Hindlimb muscle (tissue), 1 donor: ENCODE measurements around the gene SYNPO. TPM values are rescaled to one million over a fixed set of nuclear protein-coding genes. Genes with fewer than 3 reads are reported as not detected.
A peak's percentile ranks its signal among the peaks of the same experiment; 100 is the strongest.

Experiments
- DNase-seq: peaks from one replicate; pipeline ENCODE4 v3.0.0-alpha.2; 2013
- polyA plus RNA-seq: library from polyadenylated mRNA; unstranded; fragments of 120-200 nt; gene quantifications from one replicate; pipeline ENCODE4 v1.2.1, GENCODE V29; 2013; ENCODE audit not compliant: insufficient read length

The SYNPO gene
- polyA plus RNA-seq, 1 donor: 32.8 TPM

DNA sequence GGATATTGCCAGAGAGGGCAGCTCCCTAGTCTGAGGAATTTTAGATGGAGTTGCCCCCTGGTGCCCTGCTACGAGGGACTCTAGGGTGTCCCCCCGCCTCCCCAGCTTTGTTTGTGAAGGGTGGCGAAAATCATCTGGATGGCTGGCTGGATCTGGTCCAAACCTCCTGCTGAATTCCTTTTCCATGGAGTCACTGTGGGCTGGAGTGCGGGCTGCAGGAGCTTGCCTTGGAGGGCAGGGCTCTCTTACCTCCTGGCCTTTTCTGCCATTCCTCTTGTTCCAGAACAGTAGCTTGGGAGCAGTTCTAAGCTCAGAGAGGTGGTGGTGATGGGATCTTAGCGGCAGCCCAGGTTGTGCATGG is 2.1 kb downstream of the SYNPO start:
- peak; percentile 54 for DNase-seq

DNA sequence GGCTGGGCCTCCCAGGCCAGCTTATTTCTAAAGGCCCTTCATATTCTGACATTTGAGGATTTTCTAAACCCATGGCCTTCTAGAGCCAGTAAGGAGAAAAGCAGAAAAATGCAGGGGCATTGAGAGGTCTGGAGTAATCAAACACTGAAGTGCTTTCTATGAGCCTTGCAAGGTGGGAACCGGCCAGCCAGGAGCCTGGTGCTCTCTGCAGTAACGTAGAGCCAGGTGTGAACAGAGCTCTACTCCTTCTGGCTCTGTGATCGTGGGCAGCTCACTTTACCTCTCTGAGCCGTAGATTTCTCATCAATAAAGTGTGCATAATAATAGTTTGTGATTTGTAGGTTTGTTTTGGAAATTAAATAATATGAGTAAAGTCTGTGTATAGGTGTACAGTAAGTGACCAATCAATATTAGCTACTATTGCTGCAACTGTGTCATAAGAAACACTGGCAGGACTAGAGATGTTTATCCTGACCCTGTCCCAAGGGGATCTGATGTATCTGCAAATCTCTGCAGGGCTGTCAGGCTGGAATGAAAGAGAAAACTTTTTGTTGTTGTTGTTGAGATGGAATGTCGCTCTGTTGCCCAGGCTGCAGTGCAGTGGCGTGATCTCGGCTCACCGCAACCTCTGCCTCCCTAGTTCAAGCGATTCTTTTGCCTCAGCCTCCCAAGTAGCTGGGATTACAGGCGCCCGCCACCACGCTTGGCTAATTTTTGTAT is 2.7 kb downstream of the SYNPO start:
- DNase-seq: no peak

DNA sequence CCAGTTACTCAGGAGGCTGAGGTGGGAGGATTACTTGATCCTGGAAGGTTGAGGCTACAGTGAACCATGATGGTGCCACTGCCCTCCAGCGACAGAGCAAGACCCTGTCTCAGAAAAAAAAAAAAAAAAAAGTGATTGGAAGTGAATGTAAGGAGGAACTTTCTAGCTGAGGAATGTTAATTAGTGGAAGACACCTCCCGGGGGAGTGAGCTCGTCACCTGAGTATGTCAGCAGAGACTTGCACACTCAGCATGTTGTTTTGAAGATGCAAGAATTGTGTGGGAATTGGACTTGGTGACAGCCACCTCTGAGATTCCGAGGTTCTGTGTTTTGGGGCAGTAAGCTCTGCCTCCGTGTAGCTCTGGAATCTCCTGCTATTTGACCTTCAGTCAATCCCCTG is 3.6 kb downstream of the SYNPO start:
- no peak for DNase-seq

DNA sequence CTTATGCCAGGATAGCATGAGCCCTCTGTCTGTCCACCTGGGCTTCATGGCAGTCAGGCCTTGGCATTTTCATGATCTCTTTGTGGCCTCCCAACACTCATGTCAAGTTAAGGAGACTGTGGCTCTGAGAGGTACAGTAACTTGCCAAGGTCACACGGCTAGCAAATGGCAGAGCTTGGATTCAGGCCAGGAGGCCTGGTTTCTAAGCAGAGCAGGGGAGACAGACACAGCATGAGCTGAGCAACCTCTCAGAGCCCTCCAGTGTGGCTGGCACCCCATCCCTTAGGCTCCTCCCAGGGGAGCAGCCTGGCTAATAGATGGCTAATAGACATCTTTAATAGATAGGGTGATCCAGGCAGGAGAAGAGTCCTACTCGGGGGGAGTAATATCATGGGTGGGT is 4.1 kb downstream of the SYNPO start:
- DNase-seq: no peak

DNA sequence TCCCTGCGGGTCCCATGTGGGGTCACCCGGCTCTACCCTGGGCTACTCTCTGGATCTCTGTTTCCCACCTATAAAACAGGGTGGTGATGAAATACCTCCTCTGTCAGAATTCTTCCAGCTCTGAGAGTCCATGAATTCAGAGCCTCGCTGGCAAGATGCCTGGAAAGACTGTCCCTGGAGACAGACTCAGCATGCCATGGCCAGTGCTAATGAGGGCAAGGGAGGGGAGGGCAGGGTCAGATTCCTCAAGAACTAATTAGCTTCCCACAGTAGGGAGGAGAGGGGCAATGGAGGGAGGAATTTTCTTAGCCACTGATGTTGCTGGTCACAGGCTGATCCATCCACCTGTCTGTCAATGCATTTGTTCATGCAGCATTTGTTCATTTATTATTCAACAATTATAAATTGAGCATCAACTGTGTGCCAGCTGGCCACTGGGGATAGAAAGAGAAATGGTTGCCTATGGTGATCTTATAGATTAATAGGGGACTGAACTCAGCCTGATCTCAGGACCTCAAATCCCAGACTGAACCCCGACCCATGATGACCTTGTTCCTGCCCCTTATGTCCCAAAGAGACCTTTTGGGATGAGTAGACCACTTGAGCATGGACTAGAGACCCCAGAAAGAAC is 4.7 kb downstream of the SYNPO start:
- no peak for DNase-seq

DNA sequence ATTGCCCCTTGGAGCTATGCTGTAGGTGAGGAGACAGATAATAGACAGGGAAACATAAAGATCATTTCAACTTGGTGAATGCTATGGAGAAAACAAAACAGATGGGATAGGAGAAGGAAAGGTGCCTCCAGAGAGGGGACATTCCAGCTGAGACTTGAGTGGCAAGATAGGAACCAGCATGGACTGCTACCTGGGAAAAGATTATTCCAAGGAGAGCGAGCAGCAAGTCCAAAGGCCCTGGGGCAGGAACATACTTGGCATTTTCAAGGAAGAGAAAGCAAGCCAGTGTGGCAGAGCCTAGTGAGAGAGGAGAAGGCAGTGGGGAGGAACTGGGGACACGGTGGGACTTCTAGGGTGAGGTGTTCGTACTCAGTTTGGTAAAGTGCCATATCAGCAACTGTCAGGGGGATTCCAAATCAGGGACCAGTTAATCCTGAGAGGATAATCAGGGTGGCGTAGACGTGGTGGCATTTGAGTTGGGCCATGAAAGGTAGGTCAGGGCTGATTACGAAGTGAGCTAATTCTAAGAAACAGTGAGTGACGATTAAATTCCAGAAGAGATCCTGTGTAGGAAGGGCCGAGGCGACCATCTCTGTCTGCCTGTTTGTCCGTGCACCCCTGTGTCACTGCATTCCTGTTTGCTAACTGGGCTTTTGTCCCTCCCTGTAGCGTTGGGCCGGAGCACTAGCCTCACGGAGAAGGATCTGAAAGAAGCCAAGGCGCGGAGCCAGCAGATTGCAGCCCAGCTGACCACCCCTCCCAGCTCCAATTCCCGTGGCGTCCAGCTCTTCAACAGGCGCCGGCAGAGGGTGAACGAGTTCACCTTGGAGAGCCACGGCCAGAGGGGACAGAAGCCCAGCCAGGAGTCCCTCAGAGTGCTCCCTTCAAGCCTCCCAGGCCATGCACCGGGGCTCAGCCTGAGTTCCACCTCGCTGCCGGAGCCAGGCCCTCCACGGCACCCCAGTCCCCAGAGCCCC is 7.1 kb downstream of the SYNPO start:
- DNase-seq: no peak

DNA sequence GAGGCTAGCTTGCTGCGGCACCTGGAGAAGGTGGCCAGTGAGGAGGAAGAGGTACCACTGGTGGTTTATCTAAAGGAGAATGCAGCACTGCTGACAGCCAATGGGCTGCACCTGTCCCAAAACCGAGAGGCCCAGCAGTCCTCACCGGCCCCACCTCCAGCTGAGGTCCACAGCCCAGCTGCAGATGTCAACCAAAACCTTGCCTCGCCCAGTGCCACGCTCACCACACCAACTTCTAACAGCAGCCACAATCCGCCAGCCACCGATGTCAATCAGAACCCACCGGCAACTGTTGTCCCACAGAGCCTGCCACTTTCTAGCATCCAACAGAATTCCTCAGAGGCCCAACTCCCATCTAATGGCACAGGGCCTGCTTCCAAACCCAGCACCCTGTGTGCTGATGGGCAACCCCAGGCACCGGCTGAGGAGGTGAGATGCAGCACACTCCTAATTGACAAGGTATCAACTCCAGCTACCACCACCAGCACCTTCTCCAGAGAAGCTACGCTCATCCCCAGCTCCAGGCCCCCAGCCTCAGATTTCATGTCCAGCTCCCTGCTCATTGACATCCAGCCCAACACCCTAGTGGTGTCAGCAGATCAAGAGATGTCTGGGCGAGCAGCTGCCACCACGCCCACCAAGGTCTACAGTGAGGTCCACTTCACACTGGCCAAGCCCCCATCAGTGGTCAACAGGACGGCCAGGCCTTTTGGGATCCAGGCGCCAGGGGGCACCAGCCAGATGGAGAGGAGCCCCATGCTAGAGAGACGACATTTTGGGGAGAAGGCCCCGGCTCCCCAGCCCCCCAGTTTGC is 8.0 kb downstream of the SYNPO start:
- no peak for DNase-seq

DNA sequence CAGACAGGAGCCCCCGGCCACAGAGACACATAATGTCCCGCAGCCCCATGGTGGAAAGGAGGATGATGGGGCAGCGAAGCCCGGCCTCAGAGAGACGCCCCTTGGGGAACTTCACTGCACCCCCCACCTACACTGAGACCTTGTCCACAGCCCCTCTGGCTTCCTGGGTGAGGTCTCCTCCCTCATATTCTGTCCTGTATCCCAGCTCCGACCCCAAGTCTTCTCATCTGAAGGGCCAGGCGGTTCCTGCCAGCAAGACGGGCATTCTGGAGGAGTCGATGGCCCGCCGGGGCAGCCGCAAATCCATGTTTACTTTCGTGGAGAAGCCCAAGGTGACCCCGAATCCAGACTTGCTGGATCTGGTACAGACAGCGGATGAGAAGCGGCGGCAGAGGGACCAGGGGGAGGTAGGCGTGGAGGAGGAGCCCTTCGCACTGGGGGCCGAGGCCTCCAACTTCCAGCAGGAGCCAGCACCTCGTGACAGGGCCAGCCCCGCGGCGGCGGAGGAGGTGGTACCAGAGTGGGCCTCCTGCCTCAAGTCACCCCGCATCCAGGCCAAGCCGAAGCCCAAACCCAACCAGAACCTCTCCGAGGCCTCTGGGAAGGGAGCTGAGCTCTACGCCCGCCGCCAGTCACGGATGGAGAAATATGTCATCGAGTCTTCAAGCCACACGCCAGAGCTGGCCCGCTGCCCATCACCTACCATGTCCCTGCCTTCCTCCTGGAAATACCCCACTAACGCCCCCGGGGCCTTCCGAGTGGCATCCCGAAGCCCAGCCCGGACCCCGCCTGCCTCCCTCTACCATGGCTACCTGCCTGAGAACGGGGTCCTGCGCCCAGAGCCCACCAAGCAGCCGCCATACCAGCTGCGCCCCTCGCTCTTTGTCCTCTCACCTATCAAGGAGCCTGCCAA is 8.9 kb downstream of the SYNPO start:
- no peak for DNase-seq

DNA sequence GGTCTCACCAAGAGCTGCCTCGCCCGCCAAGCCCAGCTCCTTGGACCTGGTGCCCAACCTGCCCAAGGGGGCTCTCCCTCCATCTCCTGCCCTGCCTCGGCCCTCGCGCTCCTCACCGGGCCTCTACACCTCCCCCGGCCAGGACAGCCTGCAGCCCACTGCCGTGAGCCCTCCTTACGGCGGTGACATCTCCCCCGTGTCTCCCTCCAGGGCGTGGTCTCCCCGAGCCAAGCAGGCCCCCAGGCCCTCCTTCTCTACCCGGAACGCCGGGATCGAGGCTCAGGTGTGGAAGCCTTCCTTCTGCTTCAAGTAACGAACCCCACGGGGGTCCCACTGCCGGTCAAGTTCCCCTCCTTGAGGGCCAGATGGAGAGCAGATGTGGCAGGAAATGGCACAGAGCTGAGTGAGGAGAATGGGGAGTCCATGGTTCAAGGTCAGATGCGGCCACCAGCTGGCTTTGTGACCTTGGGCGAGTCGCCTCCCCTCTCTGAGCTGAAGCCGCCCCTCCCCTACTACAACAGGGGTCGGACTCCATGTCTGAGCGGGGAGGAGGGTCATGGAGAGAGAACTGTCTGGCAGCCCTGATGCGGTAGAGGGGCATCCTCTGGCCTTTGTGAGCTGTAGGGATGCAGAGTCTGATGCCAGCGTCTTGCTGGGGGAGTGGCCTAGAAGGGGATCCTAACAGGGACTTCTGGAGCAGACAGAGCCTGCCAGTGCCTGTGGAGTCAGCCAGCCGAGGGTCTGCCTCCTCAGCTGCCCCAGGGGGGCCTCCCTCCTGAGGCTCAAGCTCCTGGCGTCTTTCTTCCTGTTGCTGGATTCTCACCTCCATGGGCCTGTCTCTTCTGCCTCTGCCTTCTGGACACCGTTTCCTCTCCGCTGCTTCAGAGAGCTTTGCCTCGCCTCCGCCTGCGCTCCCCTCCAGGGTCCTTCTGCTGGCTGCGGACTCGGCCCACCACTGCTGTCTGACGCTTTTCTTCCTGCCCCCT is 9.9 kb downstream of the SYNPO start:
- no peak for DNase-seq

DNA sequence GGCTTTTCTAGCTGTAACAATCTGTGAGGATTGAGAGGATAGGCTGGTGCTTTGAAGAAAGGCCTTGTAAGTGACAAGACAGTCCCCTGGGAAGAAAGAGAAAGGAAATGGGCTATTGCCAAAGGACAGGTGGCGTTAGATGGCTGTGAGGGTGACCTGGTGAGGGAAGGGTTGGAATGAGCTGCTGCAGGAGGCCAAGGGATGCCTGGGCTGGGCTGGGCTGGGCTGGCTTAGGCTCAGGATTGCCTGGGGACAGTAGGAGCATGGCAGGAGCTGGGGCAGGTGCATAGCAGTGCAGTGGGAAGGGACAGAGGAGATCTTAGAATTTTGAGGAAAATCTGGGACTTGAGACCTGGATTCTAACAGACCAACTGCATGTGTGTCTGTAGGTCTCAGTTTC is 10.9 kb downstream of the SYNPO start:
- DNase-seq: no peak

DNA sequence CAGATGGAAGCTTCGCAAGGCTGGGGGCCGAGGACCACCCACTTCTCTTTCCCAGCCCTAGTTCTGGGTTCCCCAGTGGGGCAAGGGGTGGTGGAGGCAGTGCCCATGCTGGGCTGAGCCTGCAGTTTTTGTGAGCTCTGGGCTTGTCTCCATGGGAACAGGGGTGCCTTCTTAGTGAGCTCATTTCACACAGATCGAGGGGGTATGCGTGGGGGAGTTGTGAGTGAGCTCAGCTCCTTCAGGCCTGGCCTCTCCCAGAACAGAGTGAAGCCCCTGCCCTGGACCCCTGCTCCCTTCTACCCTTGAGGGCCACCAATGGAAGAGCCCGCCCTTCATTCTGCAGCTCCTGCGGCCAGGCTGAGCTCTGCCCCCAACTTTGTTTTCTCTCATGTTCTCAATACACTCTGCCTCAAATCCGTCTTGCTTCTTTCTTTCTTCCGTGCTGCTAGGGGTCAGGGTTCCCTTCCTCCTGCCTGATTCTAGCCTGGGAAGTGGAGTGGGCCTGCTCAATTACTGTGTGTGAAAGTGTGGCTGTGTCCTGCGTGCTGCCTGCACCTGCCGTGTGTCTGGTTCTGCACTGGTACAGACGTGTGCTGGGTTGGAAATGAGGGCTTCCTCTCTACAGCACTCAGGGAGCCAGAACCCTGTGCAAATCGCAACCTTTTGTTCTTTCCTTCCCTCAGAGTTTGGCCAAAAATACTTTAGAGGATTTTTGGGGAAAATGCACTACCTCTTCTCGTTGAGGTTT is 11.6 kb downstream of the SYNPO start:
- DNase-seq: no peak

DNA sequence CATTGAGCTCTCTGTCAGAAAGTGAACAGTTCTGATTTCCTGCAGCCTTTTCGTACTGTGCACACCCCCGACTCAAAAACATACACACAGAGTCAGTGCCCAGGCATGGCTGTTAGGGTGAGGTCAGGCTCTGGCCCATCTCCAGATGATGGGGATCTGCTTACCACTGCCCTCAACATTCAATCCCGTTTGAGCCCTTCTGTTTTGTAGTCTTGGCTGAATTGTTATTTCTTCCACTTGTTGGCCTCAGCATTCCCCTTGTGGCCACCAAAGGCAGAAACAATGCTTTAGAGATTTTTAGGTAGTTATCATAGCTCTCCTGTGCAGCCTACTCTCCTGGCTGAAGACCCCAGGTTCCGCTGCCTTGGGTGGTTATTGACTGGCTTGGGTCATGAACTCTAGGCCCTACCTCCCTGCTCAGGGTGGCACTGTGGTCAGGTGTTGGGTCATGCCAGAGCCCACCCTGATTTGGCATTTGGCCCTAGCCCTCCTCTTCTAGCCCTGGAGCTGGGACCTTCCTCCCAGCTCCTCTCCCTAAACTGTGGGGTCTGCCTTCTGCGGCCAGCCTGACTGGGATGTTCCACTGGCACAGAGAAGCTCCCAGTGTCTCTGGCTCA is 12.8 kb downstream of the SYNPO start:
- DNase-seq: no peak

DNA sequence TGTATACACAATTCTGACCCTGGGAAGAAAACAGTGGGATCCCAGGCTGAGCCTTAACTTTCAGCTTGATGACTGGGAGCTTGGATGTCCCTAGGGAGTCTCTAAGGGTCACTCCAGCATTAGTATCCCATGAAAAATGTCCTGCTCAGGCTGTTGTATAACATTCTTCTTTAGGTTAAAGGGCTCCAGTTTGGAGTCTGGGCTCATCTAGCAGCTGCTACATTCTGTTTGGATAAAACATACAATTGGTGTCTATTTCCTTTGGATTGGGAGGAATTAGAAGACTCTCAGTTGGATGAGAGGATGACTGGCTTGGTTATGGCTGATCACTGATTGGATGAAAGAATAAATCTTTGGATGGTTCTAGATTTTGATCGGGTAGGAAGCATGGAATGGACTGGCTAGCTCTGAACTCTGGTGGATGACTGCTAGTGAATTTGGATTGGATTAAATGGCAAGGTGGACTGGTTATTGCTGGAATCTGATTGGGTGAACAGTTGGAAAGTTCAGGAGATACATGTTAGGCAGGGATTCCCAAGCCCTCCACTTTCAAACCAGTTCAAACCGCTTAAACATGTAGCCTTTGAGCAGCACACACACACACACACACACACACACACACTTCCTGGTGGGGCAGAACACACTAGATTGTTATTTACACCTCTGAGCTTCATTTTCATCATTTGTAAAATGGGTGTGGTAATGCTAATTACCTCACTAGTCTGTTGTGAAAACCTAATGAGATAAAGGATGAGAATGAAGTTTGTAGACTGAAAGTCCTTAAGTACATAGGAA is 13.5 kb downstream of the SYNPO start:
- DNase-seq: no peak

DNA sequence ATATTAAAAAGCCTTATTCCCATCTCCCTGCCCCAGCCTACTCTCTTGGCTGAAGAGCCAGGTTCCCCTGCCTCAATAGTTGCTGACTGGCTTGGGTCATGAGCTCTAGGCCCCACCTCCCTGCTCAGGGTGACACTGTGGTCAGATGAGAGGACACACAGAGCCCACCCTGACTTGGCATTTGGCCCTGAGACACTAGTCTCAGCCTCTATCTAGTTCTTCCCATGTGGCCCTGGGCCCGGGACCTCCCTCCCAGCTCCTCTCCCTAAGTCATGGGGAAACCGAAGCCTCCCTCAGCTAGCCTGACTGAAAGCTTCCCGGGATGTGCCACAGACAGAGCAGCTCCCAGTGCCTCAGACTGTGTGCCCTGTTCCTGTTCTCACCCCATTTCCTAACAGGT is 14.8 kb downstream of the SYNPO start:
- DNase-seq: no peak

DNA sequence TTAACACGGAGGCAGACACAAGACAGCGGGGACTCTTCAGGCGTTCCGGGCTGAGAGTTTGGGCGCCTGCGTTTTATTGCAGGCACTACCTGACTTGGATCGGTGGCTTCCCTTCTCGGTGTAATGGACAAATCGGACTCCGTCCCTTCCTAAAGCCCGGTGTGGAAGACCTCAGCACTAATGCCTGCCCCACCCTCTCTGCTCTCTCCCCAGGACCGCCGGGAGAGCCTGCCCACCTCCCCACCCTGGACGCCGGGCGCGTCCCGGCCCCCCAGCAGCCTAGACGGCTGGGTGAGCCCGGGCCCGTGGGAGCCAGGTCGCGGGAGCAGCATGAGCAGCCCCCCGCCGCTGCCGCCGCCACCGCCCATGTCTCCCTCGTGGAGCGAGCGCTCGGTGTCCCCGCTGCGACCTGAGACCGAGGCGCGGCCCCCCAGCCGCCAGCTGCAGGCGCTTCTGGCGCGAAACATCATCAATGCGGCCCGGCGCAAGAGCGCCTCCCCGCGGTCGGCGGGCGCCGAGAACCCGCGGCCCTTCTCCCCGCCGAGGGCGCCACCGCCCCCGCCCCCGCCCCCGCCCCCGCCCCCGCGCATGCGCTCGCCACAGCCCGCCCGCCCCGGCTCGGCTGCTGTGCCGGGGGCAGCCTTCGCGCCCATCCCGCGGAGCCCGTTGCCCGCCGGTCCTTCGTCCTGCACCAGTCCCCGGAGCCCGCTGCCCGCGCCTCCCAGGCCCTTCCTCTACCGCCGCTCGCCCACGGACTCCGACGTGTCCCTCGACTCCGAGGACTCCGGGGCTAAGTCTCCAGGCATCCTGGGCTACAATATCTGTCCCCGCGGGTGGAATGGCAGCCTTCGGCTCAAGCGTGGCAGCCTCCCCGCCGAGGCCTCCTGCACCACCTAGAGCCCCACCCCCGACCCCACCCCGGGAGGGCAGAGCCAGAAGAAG is 16.0 kb downstream of the SYNPO start:
- peak; percentile 93 for DNase-seq

DNA sequence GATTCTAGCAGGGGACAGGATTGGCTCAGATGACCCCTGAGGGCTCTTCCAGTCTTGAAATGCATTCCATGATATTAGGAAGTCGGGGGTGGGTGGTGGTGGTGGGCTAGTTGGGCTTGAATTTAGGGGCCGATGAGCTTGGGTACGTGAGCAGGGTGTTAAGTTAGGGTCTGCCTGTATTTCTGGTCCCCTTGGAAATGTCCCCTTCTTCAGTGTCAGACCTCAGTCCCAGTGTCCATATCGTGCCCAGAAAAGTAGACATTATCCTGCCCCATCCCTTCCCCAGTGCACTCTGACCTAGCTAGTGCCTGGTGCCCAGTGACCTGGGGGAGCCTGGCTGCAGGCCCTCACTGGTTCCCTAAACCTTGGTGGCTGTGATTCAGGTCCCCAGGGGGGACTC is 17.7 kb downstream of the SYNPO start:
- no peak for DNase-seq

DNA sequence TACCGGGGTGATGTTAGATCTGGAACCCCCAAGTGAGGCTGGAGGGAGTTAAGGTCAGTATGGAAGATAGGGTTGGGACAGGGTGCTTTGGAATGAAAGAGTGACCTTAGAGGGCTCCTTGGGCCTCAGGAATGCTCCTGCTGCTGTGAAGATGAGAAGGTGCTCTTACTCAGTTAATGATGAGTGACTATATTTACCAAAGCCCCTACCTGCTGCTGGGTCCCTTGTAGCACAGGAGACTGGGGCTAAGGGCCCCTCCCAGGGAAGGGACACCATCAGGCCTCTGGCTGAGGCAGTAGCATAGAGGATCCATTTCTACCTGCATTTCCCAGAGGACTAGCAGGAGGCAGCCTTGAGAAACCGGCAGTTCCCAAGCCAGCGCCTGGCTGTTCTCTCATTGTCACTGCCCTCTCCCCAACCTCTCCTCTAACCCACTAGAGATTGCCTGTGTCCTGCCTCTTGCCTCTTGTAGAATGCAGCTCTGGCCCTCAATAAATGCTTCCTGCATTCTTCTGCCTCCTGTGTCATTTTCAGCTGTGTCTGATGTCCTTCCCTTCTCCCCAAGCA is 18.3 kb downstream of the SYNPO start:
- DNase-seq: no peak
